ENCODE results near the gene NR4A2. TPM values are rescaled to one million over a fixed set of nuclear protein-coding genes. Genes with fewer than 3 reads are reported as not detected.

NR4A2 gene
- total RNA-seq, 1 experiment from 2014 or later: not detected

Other genes starting within 250 kb of the NR4A2 start
- gene GPD2, start 103.7 kb upstream of the NR4A2 start, total RNA-seq (2014; rRNA removed; shearing (Covaris generic)): 5.7 and 9.9 TPM in 2 replicates